HCT116 (cell line): ENCODE data around the gene HOXD3. TPM values are rescaled to one million over a fixed set of nuclear protein-coding genes. Genes with fewer than 3 reads are reported as not detected.

Experiments used
- ATAC-seq: fragments of 200-7000 bp; cut with Tn5 transposase; 2 replicates; pipeline ENCODE4 v1.9.1; 2020; ENCODE audit warnings: mild to moderate bottlenecking, moderate library complexity
- BruUV-seq: library from RNA; stranded (reverse); fragments of 400-500 nt; replicated peaks from 2 replicates; lab custom pipeline; 2021; lab: Mats Ljungman, UMichigan
- CTCF ChIA-PET: fragments of 300-600 bp; sonication (Branson Sonifier 250); formaldehyde crosslinking; loops from one replicate; lab custom pipeline; 2021; ENCODE audit warnings: antibody characterized with exemption; lab: Charles Lee
- POLR2A ChIA-PET: fragments of 300-600, 350-600 bp; sonication (Branson Sonifier 250); formaldehyde crosslinking; loops from one replicate; lab custom pipeline; 2021; ENCODE audit warnings: antibody characterized with exemption; lab: Charles Lee
- RAD21 ChIA-PET, 2 experiments: fragments of 300-600 bp; sonication (Branson Sonifier 250); formaldehyde crosslinking; loops; one replicate each; lab custom pipeline; 2023; ENCODE audit warnings: low total read pairs in 2 of 2; ENCODE audit not compliant: uncharacterized antibody in 2 of 2, unreplicated experiment in 2 of 2, low non-redundant PET in 1 of 2; lab: Charles Lee
- DNase-seq: peaks from one replicate; pipeline ENCODE4 v3.0.0-alpha.2; 2010; ENCODE audit warnings: low read depth, low spot score
- H2AFZ ChIP-seq: fragments of 200-600 bp; shearing (Covaris generic), sonication (generic); 2 replicates; pipeline ENCODE4 v1.6.1; 2017; ENCODE audit warnings: low read depth, mixed run types, mixed read lengths, antibody characterized with exemption, low read length; ENCODE audit not compliant: poor library complexity, severe bottlenecking
- H3K27ac ChIP-seq: 2 replicates; pipeline ENCODE4 v1.5.1; 2012; ENCODE audit warnings: low read depth, low read length
- H3K27me3 ChIP-seq: fragments of 200-600 bp; sonication (generic); 2 replicates; pipeline ENCODE4 v1.6.1; 2016; ENCODE audit warnings: mixed run types, low read length, mixed read lengths; ENCODE audit not compliant: insufficient read depth
- H3K36me3 ChIP-seq, 2 experiments: fragments of 200-500 bp in 1 of 2; fragments of 200-600 bp in 1 of 2; sonication (Bioruptor generic) in 1 of 2; sonication (generic) in 1 of 2; 2 replicates each; pipeline versions ENCODE4 v1.5.1 to v1.6.1; 2014 to 2016; ENCODE audit warnings: low read length in 2 of 2, inconsistent platforms in 1 of 2, mixed read lengths in 1 of 2, mixed run types in 1 of 2; ENCODE audit not compliant: insufficient read depth in 2 of 2, control insufficient read depth in 1 of 2
- H3K4me1 ChIP-seq, 2 experiments: fragments of 200-600 bp in 1 of 2; sonication (generic) in 1 of 2; 2 replicates each; pipeline versions ENCODE4 v1.5.1 to v1.6.1; 2012 to 2017; ENCODE audit warnings: low read length in 2 of 2, inconsistent platforms in 1 of 2, mild to moderate bottlenecking in 1 of 2, mixed read lengths in 1 of 2, mixed run types in 1 of 2, moderate library complexity in 1 of 2; ENCODE audit not compliant: insufficient read depth in 2 of 2, control insufficient read depth in 1 of 2
- H3K4me2 ChIP-seq: fragments of 200-600 bp; sonication (generic); 2 replicates; pipeline ENCODE4 v1.6.1; 2017; ENCODE audit warnings: mixed run types, low read length, mixed read lengths
- H3K4me3 ChIP-seq, 2 experiments: fragments of 200-600 bp in 1 of 2; sonication (generic) in 1 of 2; replicated peaks in 1 of 2; 2 replicates each; pipeline ENCODE4 v1.5.1; 2011 to 2016; ENCODE audit warnings: low read length in 2 of 2, control low read depth in 1 of 2, low read depth in 1 of 2, mild to moderate bottlenecking in 1 of 2, mixed read lengths in 1 of 2, mixed run types in 1 of 2
- H3K79me2 ChIP-seq: fragments of 200-600 bp; sonication (generic); 2 replicates; pipeline ENCODE4 v1.6.1; 2017; ENCODE audit warnings: mild to moderate bottlenecking, mixed run types, low read length, moderate library complexity, mixed read lengths; ENCODE audit not compliant: insufficient read depth
- H3K9ac ChIP-seq: fragments of 200-600 bp; sonication (generic); 2 replicates; pipeline ENCODE4 v1.6.1; 2016; ENCODE audit warnings: low read length, mixed read lengths
- H3K9me2 ChIP-seq: fragments of 200-600 bp; sonication (generic), shearing (Covaris generic); 2 replicates; pipeline ENCODE4 v1.6.1; 2017; ENCODE audit warnings: mixed run types, mild to moderate bottlenecking, moderate library complexity; ENCODE audit not compliant: insufficient read depth
- H3K9me3 ChIP-seq, 2 experiments: fragments of 200-500 bp in 1 of 2; fragments of 200-600 bp in 1 of 2; sonication (Bioruptor generic) in 1 of 2; sonication (generic) in 1 of 2; 2 replicates each; pipeline ENCODE4 v1.6.1; 2014 to 2017; ENCODE audit warnings: low read length in 2 of 2, mixed read lengths in 2 of 2, inconsistent platforms in 1 of 2, low read depth in 1 of 2, mild to moderate bottlenecking in 1 of 2, mixed run types in 1 of 2, moderate library complexity in 1 of 2; ENCODE audit not compliant: control insufficient read depth in 1 of 2, insufficient read depth in 1 of 2
- H4K20me1 ChIP-seq: fragments of 200-600 bp; sonication (generic), shearing (Covaris generic); 2 replicates; pipeline ENCODE4 v1.6.1; 2017; ENCODE audit warnings: mixed run types, mild to moderate bottlenecking, moderate library complexity; ENCODE audit not compliant: insufficient read depth
- ATF3 ChIP-seq: IDR thresholded peaks from 2 replicates; pipeline ENCODE4 v1.6.1; 2012
- CBX3 ChIP-seq: IDR thresholded peaks from 2 replicates; pipeline ENCODE4 v1.6.1; 2012; ENCODE audit warnings: low read depth
- CEBPB ChIP-seq: IDR thresholded peaks from 2 replicates; pipeline ENCODE4 v1.6.1; 2012; ENCODE audit warnings: low read depth
- CTCF ChIP-seq, 3 experiments: fragments of 200-600 bp in 1 of 3; sonication (generic) in 1 of 3; IDR thresholded peaks in 2 of 3; conservative IDR thresholded peaks in 1 of 3; 2 replicates each; pipeline ENCODE4 v1.5.1; 2012 to 2017; ENCODE audit warnings: low read depth in 2 of 3, low read length in 2 of 3, antibody characterized with exemption in 1 of 3, borderline replicate concordance in 1 of 3, control low read depth in 1 of 3, mild to moderate bottlenecking in 1 of 3, mixed read lengths in 1 of 3, mixed run types in 1 of 3, moderate library complexity in 1 of 3; ENCODE audit not compliant: insufficient read depth in 1 of 3
- ELF1 ChIP-seq: IDR thresholded peaks from 2 replicates; pipeline ENCODE4 v1.6.1; 2012; ENCODE audit warnings: low read depth, borderline replicate concordance
- EZH2 ChIP-seq: fragments of 200-600 bp; sonication (generic); IDR thresholded peaks from 2 replicates; pipeline ENCODE4 v1.6.1; 2017; ENCODE audit warnings: antibody characterized with exemption, mixed run types
- EZH2phosphoT487 ChIP-seq: fragments of 200-600 bp; IDR thresholded peaks from 2 replicates; pipeline ENCODE4 v1.6.1; 2018; ENCODE audit warnings: antibody characterized with exemption, borderline replicate concordance
- FOSL1 ChIP-seq: IDR thresholded peaks from 2 replicates; pipeline ENCODE4 v1.6.1; 2012; ENCODE audit warnings: low read depth
- JUND ChIP-seq: IDR thresholded peaks from 2 replicates; pipeline ENCODE4 v1.6.1; 2012
- POLR2A ChIP-seq: IDR thresholded peaks from 2 replicates; pipeline ENCODE4 v1.7.0; 2011; ENCODE audit warnings: borderline replicate concordance; ENCODE audit not compliant: insufficient read depth, insufficient read length; ENCODE audit errors: extremely low read depth
- POLR2AphosphoS5 ChIP-seq: IDR thresholded peaks from 2 replicates; pipeline ENCODE4 v1.6.1; 2011; ENCODE audit warnings: mild to moderate bottlenecking, low read depth, low read length, moderate library complexity
- RAD21 ChIP-seq: IDR thresholded peaks from 2 replicates; pipeline ENCODE4 v1.6.1; 2012; ENCODE audit warnings: low read depth, mild to moderate bottlenecking
- SIN3A ChIP-seq: IDR thresholded peaks from 2 replicates; pipeline ENCODE4 v1.6.1; 2012; ENCODE audit warnings: low read depth
- SRF ChIP-seq: IDR thresholded peaks from 2 replicates; pipeline ENCODE4 v1.6.1; 2012; ENCODE audit warnings: low read depth
- TCF7L2 ChIP-seq: IDR thresholded peaks from 2 replicates; pipeline ENCODE4 v1.7.0; 2011; ENCODE audit warnings: borderline replicate concordance, inconsistent platforms; ENCODE audit not compliant: insufficient read depth, insufficient read length; ENCODE audit errors: extremely low read depth
- YY1 ChIP-seq: IDR thresholded peaks from 2 replicates; pipeline ENCODE4 v1.6.1; 2011; ENCODE audit warnings: low read length, low read depth, moderate library complexity, mild to moderate bottlenecking; ENCODE audit not compliant: insufficient replicate concordance; ENCODE audit errors: extremely low read depth
- ZBTB33 ChIP-seq: IDR thresholded peaks from 2 replicates; pipeline ENCODE4 v1.6.1; 2011; ENCODE audit warnings: mild to moderate bottlenecking, low read length, moderate library complexity; ENCODE audit not compliant: insufficient replicate concordance; ENCODE audit errors: extremely low read depth
- ZNF274 ChIP-seq: fragments of 200-500 bp; sonication (Bioruptor generic); IDR thresholded peaks from 2 replicates; pipeline ENCODE4 v1.6.1; 2014; ENCODE audit warnings: mild to moderate bottlenecking, low read depth, low read length, inconsistent platforms
- intact Hi-C: fragments of 100-400 bp; cut with micrococcal nuclease; formaldehyde crosslinking; loops from 2 replicates; pipeline ENCODE4 v1.10.0; 2022
- total RNA-seq: library from RNA; stranded (reverse); gene quantifications from one replicate; pipeline ENCODE4 v1.2.1, GENCODE V29; 2021; ENCODE audit not compliant: unreplicated experiment
- TF ChIP-seq, protein P1 (sequence below): IDR thresholded peaks from 2 replicates; pipeline ENCODE4 v1.6.1; 2012; ENCODE audit warnings: low read depth

HOXD3 gene
- total RNA-seq, 1 experiment from 2014 or later: 1.4 TPM

GRCh38 chr2:176114120-176114929 is 42.8 kb upstream of the HOXD3 start:
- Histone ChIP-seq H3K27me3 (no peaks in the 10 kb centered on the region), H3K4me3 (no peak overlapping the region), H3K9ac (no peak overlapping the region), H3K9me3 (no peaks in the 10 kb centered on the region), H3K4me1 (peaks cover 0 to 12% of the 10 kb centered on the region in 2 experiments; a peak in 1 of 4 replicates), H3K4me2 (no peak overlapping the region), H3K36me3 (no peaks in the 10 kb centered on the region), H3K79me2 (no peaks in the 10 kb centered on the region), H4K20me1 (no peaks in the 10 kb centered on the region), H3K9me2 (no peaks in the 10 kb centered on the region), H3K27ac (no peak overlapping the region), H2AFZ (no peak overlapping the region)
- POLR2A ChIA-PET: no interaction called here
- BruUV-seq: no TSS peak
- TF ChIP-seq SIN3A: no peak
- TF ChIP-seq CEBPB: no peak
- TF ChIP-seq SRF: no peak
- TF ChIP-seq FOSL1: no peak
- no peak for TF ChIP-seq EZH2phosphoT487
- TF ChIP-seq POLR2AphosphoS5: no peak
- no peak for TF ChIP-seq ZNF274
- TF ChIP-seq ELF1: no peak
- TF ChIP-seq YY1: no peak
- no peak for TF ChIP-seq RAD21
- TF ChIP-seq ZBTB33: no peak
- TF ChIP-seq, protein P1, sequence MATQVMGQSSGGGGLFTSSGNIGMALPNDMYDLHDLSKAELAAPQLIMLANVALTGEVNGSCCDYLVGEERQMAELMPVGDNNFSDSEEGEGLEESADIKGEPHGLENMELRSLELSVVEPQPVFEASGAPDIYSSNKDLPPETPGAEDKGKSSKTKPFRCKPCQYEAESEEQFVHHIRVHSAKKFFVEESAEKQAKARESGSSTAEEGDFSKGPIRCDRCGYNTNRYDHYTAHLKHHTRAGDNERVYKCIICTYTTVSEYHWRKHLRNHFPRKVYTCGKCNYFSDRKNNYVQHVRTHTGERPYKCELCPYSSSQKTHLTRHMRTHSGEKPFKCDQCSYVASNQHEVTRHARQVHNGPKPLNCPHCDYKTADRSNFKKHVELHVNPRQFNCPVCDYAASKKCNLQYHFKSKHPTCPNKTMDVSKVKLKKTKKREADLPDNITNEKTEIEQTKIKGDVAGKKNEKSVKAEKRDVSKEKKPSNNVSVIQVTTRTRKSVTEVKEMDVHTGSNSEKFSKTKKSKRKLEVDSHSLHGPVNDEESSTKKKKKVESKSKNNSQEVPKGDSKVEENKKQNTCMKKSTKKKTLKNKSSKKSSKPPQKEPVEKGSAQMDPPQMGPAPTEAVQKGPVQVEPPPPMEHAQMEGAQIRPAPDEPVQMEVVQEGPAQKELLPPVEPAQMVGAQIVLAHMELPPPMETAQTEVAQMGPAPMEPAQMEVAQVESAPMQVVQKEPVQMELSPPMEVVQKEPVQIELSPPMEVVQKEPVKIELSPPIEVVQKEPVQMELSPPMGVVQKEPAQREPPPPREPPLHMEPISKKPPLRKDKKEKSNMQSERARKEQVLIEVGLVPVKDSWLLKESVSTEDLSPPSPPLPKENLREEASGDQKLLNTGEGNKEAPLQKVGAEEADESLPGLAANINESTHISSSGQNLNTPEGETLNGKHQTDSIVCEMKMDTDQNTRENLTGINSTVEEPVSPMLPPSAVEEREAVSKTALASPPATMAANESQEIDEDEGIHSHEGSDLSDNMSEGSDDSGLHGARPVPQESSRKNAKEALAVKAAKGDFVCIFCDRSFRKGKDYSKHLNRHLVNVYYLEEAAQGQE: no peak
- no peak for TF ChIP-seq POLR2A
- no peak for TF ChIP-seq CBX3
- no peak for TF ChIP-seq ATF3
- TF ChIP-seq JUND: no peak
- no peak for TF ChIP-seq EZH2
- no peak for TF ChIP-seq CTCF (IDR thresholded peaks at IDR 0.05 in 2 of 3, conservative IDR thresholded peaks at IDR 0.05 in 1 of 3; ENCODE audit: borderline replicate concordance in 1 of 3, insufficient read depth in 1 of 3, low read depth in 2 of 3, low read length in 2 of 3)
- TF ChIP-seq TCF7L2: no peak
- CTCF ChIA-PET: no interaction called here
- RAD21 ChIA-PET: no interaction called here
- DNase-seq (no peak), ATAC-seq (no peak)
- intact Hi-C loops: no loop called here
